SK-N-SH treated with all-trans-retinoic acid at 6 μM for 48 hours (cell line): Measurements from ENCODE around the gene GANC.

ENCODE experiments used
- ATAC-seq: fragments of 200-7000 bp; cut with Tn5 transposase; 3 replicates; pipeline ENCODE4 v1.9.1; 2020; ENCODE audit warnings: mild to moderate bottlenecking, moderate library complexity
- ARNTL ChIP-seq: fragments of 450-650 bp; formaldehyde crosslinking; IDR thresholded peaks from 2 replicates; pipeline ENCODE4 v1.5.0; 2020; ENCODE audit warnings: low read depth, mild to moderate bottlenecking, moderate library complexity, borderline replicate concordance
- BACH2 ChIP-seq: fragments of 250-450 bp; sonication (Bioruptor Pico); IDR thresholded peaks from 2 replicates; pipeline ENCODE4 v1.9.0; 2021; ENCODE audit warnings: mild to moderate bottlenecking, borderline replicate concordance
- CREB5 ChIP-seq: fragments of 250-450 bp; sonication (Bioruptor Pico); IDR thresholded peaks from 2 replicates; pipeline ENCODE4 v1.5.1; 2020; ENCODE audit warnings: low read depth, mild to moderate bottlenecking, moderate library complexity
- CSDC2 ChIP-seq: fragments of 250-450 bp; sonication (Bioruptor Pico); IDR thresholded peaks from 2 replicates; pipeline ENCODE4 v1.5.0; 2020; ENCODE audit warnings: mild to moderate bottlenecking, moderate library complexity
- CSRNP3 ChIP-seq: fragments of 250-450 bp; sonication (Bioruptor Pico); IDR thresholded peaks from 2 replicates; pipeline ENCODE4 v1.5.1; 2021; ENCODE audit warnings: mild to moderate bottlenecking, moderate library complexity
- ESRRG ChIP-seq: fragments of 250-450 bp; sonication (Bioruptor Pico); IDR thresholded peaks from 2 replicates; pipeline ENCODE4 v1.6.1; 2021; ENCODE audit warnings: mild to moderate bottlenecking
- GLIS3 ChIP-seq: fragments of 250-450 bp; sonication (Bioruptor Pico); IDR thresholded peaks from 2 replicates; pipeline ENCODE4 v1.5.0; 2020; ENCODE audit warnings: mild to moderate bottlenecking, moderate library complexity
- ISL1 ChIP-seq: fragments of 250-450 bp; sonication (Bioruptor Pico); IDR thresholded peaks from 2 replicates; pipeline ENCODE4 v2.1.2; 2022; ENCODE audit warnings: mild to moderate bottlenecking, moderate library complexity
- OSR1 ChIP-seq: fragments of 250-450 bp; sonication (Bioruptor Pico); IDR thresholded peaks from 2 replicates; pipeline ENCODE4 v1.8.0; 2022; ENCODE audit warnings: moderate library complexity, mild to moderate bottlenecking, inconsistent platforms
- PATZ1 ChIP-seq: fragments of 250-450 bp; sonication (Bioruptor Pico); IDR thresholded peaks from 2 replicates; pipeline ENCODE4 v1.8.0; 2020; ENCODE audit warnings: mild to moderate bottlenecking, moderate library complexity, borderline replicate concordance
- POU6F1 ChIP-seq: fragments of 250-450 bp; sonication (Bioruptor Pico); IDR thresholded peaks from 2 replicates; pipeline ENCODE4 v1.8.0; 2021; ENCODE audit warnings: low read depth, mild to moderate bottlenecking, moderate library complexity, borderline replicate concordance
- PPARA ChIP-seq: fragments of 250-450 bp; sonication (Bioruptor Pico); IDR thresholded peaks from 2 replicates; pipeline ENCODE4 v1.5.0; 2020; ENCODE audit warnings: mild to moderate bottlenecking, borderline replicate concordance
- RARB ChIP-seq: fragments of 250-450 bp; sonication (Bioruptor Pico); IDR thresholded peaks from 2 replicates; pipeline ENCODE4 v1.8.0; 2021; ENCODE audit warnings: mild to moderate bottlenecking, moderate library complexity
- SNAI2 ChIP-seq: fragments of 250-450 bp; sonication (Bioruptor Pico); IDR thresholded peaks from 2 replicates; pipeline ENCODE4 v1.5.0; 2020; ENCODE audit warnings: mild to moderate bottlenecking, moderate library complexity
- TCF4 ChIP-seq: fragments of 250-450 bp; sonication (Bioruptor Pico); IDR thresholded peaks from 2 replicates; pipeline ENCODE4 v1.8.0; 2021; ENCODE audit warnings: mild to moderate bottlenecking, moderate library complexity, borderline replicate concordance
- TOX ChIP-seq: fragments of 250-450 bp; sonication (Bioruptor Pico); IDR thresholded peaks from 2 replicates; pipeline ENCODE4 v1.8.0; 2021; ENCODE audit warnings: mild to moderate bottlenecking, moderate library complexity, borderline replicate concordance
- ZC3H10 ChIP-seq: fragments of 250-450 bp; sonication (Bioruptor Pico); IDR thresholded peaks from 2 replicates; pipeline ENCODE4 v1.5.1; 2021; ENCODE audit warnings: mild to moderate bottlenecking, moderate library complexity
- ZFP3 ChIP-seq: fragments of 250-450 bp; sonication (Bioruptor Pico); IDR thresholded peaks from 2 replicates; pipeline ENCODE4 v1.5.0; 2020; ENCODE audit warnings: mild to moderate bottlenecking, moderate library complexity
- ZNF565 ChIP-seq: fragments of 450-650 bp; formaldehyde crosslinking; conservative IDR thresholded peaks from 2 replicates; pipeline ENCODE4 v1.5.0; 2020; ENCODE audit warnings: low read depth, mild to moderate bottlenecking, moderate library complexity
- ZNF70 ChIP-seq: fragments of 450-650 bp; formaldehyde crosslinking; IDR thresholded peaks from 2 replicates; pipeline ENCODE4 v1.5.0; 2020; ENCODE audit warnings: mild to moderate bottlenecking, moderate library complexity
- ZNF8 ChIP-seq: fragments of 450-650 bp; formaldehyde crosslinking; IDR thresholded peaks from 2 replicates; pipeline ENCODE4 v1.5.0; 2020; ENCODE audit warnings: mild to moderate bottlenecking, moderate library complexity

Gene GANC

DNA sequence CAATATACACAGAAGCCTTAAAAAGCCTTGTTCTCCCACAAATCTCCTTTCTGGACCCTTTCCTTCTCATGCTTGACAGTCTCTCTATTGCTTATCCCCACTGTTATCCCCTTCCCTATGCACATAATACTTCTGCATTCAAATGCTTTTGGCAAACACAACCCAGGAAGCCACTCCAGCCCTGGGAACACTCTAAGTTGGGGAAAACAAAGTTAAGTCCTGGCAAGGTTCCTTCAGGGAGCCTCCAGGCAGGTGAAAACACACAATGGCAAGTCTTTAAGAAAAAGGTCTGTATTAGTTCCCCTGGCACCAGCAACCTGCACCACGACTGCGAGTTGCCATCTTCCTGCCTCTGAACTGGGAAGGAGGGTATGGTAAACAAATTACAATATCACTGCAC is 19.7 kb upstream of the GANC start:
- TF ChIP-seq GLIS3 (no peak), ARNTL (CRISPR knock-in tag) (no peak), ESRRG (CRISPR knock-in tag) (no peak), TOX (CRISPR knock-in tag) (no peak), BACH2 (CRISPR knock-in tag) (no peak), CSDC2 (no peak), POU6F1 (CRISPR knock-in tag) (no peak), ZNF8 (CRISPR knock-in tag) (no peak), CREB5 (CRISPR knock-in tag) (no peak), ZNF565 (no peak), RARB (CRISPR knock-in tag) (no peak), PPARA (CRISPR knock-in tag) (no peak), SNAI2 (CRISPR knock-in tag) (no peak), ZNF70 (CRISPR knock-in tag) (no peak)
- no peak for ATAC-seq

DNA sequence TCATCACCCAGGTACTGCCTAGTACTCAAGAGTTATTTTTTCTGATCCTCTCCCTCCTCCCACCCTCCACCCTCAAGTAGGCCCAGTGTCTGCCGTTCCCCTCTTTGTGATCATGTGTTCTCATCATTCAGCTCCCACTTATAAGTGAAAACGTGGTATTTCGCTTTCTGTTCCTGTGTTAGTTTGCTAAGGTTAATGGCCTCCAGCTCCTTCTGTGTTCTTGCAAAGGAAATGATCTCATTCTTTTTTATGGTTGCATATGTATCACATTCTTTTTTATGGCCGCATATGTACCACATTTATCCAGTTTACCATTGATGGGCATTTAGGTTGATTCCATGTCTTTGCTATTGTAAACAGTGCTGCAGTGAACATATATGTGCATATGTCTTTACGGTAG is 8.2 kb upstream of the GANC start:
- no peak for ATAC-seq
- TF ChIP-seq ZFP3 (CRISPR knock-in tag): no peak
- TF ChIP-seq CREB5 (CRISPR knock-in tag): no peak
- no peak for TF ChIP-seq ZNF70 (CRISPR knock-in tag)
- TF ChIP-seq POU6F1 (CRISPR knock-in tag): no peak
- no peak for TF ChIP-seq ZC3H10 (CRISPR knock-in tag)

- no peak for ATAC-seq
- no peak for TF ChIP-seq PPARA (CRISPR knock-in tag)
- peak; percentile 35; the same call in 1 of the 2 replicates for TF ChIP-seq ISL1 (CRISPR knock-in tag)
- no peak for TF ChIP-seq CSRNP3 (CRISPR knock-in tag)
Measured at GRCh38 chr15:42267286-42267685, 5.7 kb upstream of the GANC start.

- no peak for ATAC-seq
- TF ChIP-seq ZNF565 (no peak), TCF4 (CRISPR knock-in tag) (no peak), PPARA (CRISPR knock-in tag) (no peak), CREB5 (CRISPR knock-in tag) (no peak), PATZ1 (no peak), RARB (CRISPR knock-in tag) (no peak), OSR1 (CRISPR knock-in tag) (no peak), SNAI2 (CRISPR knock-in tag) (no peak), CSRNP3 (CRISPR knock-in tag) (no peak), GLIS3 (no peak), ZC3H10 (CRISPR knock-in tag) (no peak), ZNF70 (CRISPR knock-in tag) (no peak), TOX (CRISPR knock-in tag) (no peak), ISL1 (CRISPR knock-in tag) (no peak), ESRRG (CRISPR knock-in tag) (no peak), ARNTL (CRISPR knock-in tag) (no peak)
Measured at GRCh38 chr15:42270551-42270950, 2.5 kb upstream of the GANC start.
